Mammary epithelial cell (primary cell): ENCODE results near the gene AACS.

Source experiments
- EZH2 ChIP-seq: IDR thresholded peaks from 2 replicates; pipeline ENCODE4 v1.6.1; 2012; ENCODE audit warnings: low read length, inconsistent platforms, borderline replicate concordance
- TF ChIP-seq, protein P1 (sequence below), 2 donors: IDR thresholded peaks in 1 of 2; conservative IDR thresholded peaks in 1 of 2; 2 replicates each; pipeline ENCODE4 v1.5.1; 2011 to 2012; ENCODE audit warnings: inconsistent platforms in 2 of 2, low read length in 2 of 2, mild to moderate bottlenecking in 2 of 2, control low read depth in 1 of 2, low read depth in 1 of 2; ENCODE audit not compliant: insufficient read depth in 1 of 2; ENCODE audit errors: extremely low read depth in 1 of 2

DNA sequence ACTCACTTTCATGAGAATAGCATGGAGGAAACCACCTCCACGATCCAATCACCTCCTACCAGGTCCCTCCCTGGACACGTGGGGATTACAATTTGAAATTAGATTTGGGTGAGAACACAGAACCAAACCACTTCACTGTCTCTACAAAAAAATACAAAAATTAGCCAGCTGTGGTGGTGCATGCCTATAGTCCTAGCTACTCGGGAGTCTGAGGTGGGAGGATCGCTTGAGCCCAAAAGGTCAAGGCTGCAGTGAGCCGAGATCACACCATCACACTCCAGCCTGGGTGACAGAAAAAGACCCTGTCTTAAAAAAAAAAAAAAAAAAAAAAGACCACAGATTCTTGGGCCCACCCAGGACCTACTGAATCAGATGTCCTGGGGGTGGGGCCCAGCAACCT is 43.5 kb upstream of the AACS start:
- TF ChIP-seq, protein P1, sequence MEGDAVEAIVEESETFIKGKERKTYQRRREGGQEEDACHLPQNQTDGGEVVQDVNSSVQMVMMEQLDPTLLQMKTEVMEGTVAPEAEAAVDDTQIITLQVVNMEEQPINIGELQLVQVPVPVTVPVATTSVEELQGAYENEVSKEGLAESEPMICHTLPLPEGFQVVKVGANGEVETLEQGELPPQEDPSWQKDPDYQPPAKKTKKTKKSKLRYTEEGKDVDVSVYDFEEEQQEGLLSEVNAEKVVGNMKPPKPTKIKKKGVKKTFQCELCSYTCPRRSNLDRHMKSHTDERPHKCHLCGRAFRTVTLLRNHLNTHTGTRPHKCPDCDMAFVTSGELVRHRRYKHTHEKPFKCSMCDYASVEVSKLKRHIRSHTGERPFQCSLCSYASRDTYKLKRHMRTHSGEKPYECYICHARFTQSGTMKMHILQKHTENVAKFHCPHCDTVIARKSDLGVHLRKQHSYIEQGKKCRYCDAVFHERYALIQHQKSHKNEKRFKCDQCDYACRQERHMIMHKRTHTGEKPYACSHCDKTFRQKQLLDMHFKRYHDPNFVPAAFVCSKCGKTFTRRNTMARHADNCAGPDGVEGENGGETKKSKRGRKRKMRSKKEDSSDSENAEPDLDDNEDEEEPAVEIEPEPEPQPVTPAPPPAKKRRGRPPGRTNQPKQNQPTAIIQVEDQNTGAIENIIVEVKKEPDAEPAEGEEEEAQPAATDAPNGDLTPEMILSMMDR (conservative IDR thresholded peaks at IDR 0.05 in 1 of 2, IDR thresholded peaks at IDR 0.05 in 1 of 2; ENCODE audit: extremely low read depth in 1 of 2, insufficient read depth in 1 of 2, low read depth in 1 of 2, low read length in 2 of 2): no peak
- no peak for TF ChIP-seq EZH2
